Calu3 (cell line): ENCODE data around the gene SLC27A6. TPM values are rescaled to one million over a fixed set of nuclear protein-coding genes. Genes with fewer than 3 reads are reported as not detected.

Source experiments
- BruUV-seq: library from RNA; stranded (reverse); fragments of 400-500 nt; replicated peaks from 2 replicates; lab custom pipeline; 2021; lab: Mats Ljungman, UMichigan
- CTCF ChIA-PET: fragments of 300-600 bp; sonication (Branson Sonifier 250); formaldehyde crosslinking; loops from one replicate; lab custom pipeline; 2022; ENCODE audit warnings: antibody characterized with exemption; lab: Charles Lee
- DNase-seq: peaks from one replicate; pipeline ENCODE4 v3.0.0; 2022
- H3K27ac Mint-ChIP-seq: one replicate; pipeline ENCODE4 v1.8.0; 2022; ENCODE audit warnings: mixed read lengths; ENCODE audit not compliant: unreplicated experiment
- H3K27me3 Mint-ChIP-seq: one replicate; pipeline ENCODE4 v1.8.0; 2022; ENCODE audit warnings: mixed read lengths; ENCODE audit not compliant: unreplicated experiment
- H3K36me3 Mint-ChIP-seq: one replicate; pipeline ENCODE4 v1.8.0; 2022; ENCODE audit warnings: mild to moderate bottlenecking, moderate library complexity, mixed read lengths; ENCODE audit not compliant: insufficient read depth, unreplicated experiment
- H3K4me1 Mint-ChIP-seq: one replicate; pipeline ENCODE4 v1.8.0; 2022; ENCODE audit warnings: mild to moderate bottlenecking, low read depth, mixed read lengths; ENCODE audit not compliant: unreplicated experiment
- H3K4me3 Mint-ChIP-seq: one replicate; pipeline ENCODE4 v1.8.0; 2022; ENCODE audit warnings: mild to moderate bottlenecking, low read depth, moderate library complexity, mixed read lengths; ENCODE audit not compliant: unreplicated experiment
- H3K9me3 Mint-ChIP-seq: one replicate; pipeline ENCODE4 v1.8.0; 2022; ENCODE audit warnings: low read depth, mixed read lengths; ENCODE audit not compliant: unreplicated experiment
- CTCF ChIP-seq: fragments of 200-600 bp; IDR thresholded peaks from one replicate; pipeline ENCODE4 v1.8.0; 2022; ENCODE audit warnings: antibody characterized with exemption; ENCODE audit not compliant: unreplicated experiment
- intact Hi-C: fragments of 100-400 bp; cut with micrococcal nuclease; formaldehyde crosslinking; loops from one replicate; pipeline ENCODE4 v1.10.0; 2022; ENCODE audit not compliant: unreplicated experiment
- total RNA-seq: library from RNA; stranded (reverse); gene quantifications from 2 replicates; pipeline ENCODE4 v1.2.3, GENCODE V29; 2022

Gene SLC27A6
- total RNA-seq, 1 experiment from 2014 or later = not detected

- DNase-seq = no peak
- Mint-ChIP-seq H3K9me3 (no peaks in the 10 kb centered on the region), H3K27ac (no peak overlapping the region), H3K36me3 (no peaks in the 10 kb centered on the region), H3K4me3 (no peak overlapping the region), H3K4me1 (no peaks in the 10 kb centered on the region), H3K27me3 (no peaks in the 10 kb centered on the region)
- BruUV-seq = no TSS peak
- intact Hi-C loops = no loop called here
- no peak for TF ChIP-seq CTCF
- CTCF ChIA-PET = interaction anchor here (0.5 kb wide), 1 partner anchor 1152 kb away, joined by 7 read pairs; no protein-coding TSS in a partner anchor
These were observed 107.8 kb downstream of the SLC27A6 start for GRCh38 chr5:129073111-129073510.

- Mint-ChIP-seq H3K36me3 (no peaks in the 10 kb centered on the region), H3K9me3 (no peaks in the 10 kb centered on the region), H3K27ac (no peak overlapping the region), H3K27me3 (no peaks in the 10 kb centered on the region), H3K4me1 (no peaks in the 10 kb centered on the region), H3K4me3 (no peak overlapping the region)
- CTCF ChIA-PET = no interaction called here
- TF ChIP-seq CTCF = no peak
- BruUV-seq = no TSS peak
- intact Hi-C loops = no loop called here
- DNase-seq = no peak
These were observed 109.6 kb downstream of the SLC27A6 start for GRCh38 chr5:129074903-129075302.

GRCh38 chr5:129077433-129078075, 112.3 kb downstream of the SLC27A6 start:
- peaks cover 2% of the 10 kb centered on the region for H3K9me3 Mint-ChIP-seq
- H3K4me3 Mint-ChIP-seq = no peak overlapping the region
- CTCF ChIA-PET = no interaction called here
- no peaks in the 10 kb centered on the region for H3K4me1 Mint-ChIP-seq
- H3K27me3 Mint-ChIP-seq = no peaks in the 10 kb centered on the region
- no peak overlapping the region for H3K27ac Mint-ChIP-seq
- BruUV-seq = no TSS peak
- H3K36me3 Mint-ChIP-seq = no peaks in the 10 kb centered on the region
- no peak for TF ChIP-seq CTCF
- no peak for DNase-seq
- intact Hi-C loops = no loop called here

GRCh38 chr5:129078247-129078646, 113.0 kb downstream of the SLC27A6 start:
- Mint-ChIP-seq H3K4me3 (no peak overlapping the region), H3K9me3 (peaks cover 2% of the 10 kb centered on the region), H3K36me3 (no peaks in the 10 kb centered on the region), H3K27ac (no peak overlapping the region), H3K27me3 (no peaks in the 10 kb centered on the region), H3K4me1 (no peaks in the 10 kb centered on the region)
- CTCF ChIA-PET = no interaction called here
- no peak for TF ChIP-seq CTCF
- intact Hi-C loops = no loop called here
- BruUV-seq = no TSS peak
- no peak for DNase-seq
